PC-9 (cell line): ENCODE results near the gene SYNGR2. TPM values are rescaled to one million over a fixed set of nuclear protein-coding genes. Genes with fewer than 3 reads are reported as not detected.
A peak's percentile ranks its signal among the peaks of the same experiment; 100 is the strongest.

Experiments used
- BruUV-seq: library from RNA; stranded (reverse); fragments of 400-500 nt; replicated peaks from 2 replicates; lab custom pipeline; 2021; lab: Mats Ljungman, UMichigan
- CTCF ChIA-PET: fragments of 300-600 bp; sonication (Branson Sonifier 250); formaldehyde crosslinking; loops from one replicate; lab custom pipeline; 2022; ENCODE audit warnings: antibody characterized with exemption; lab: Charles Lee
- POLR2A ChIA-PET: fragments of 300-600 bp; sonication (Branson Sonifier 250); formaldehyde crosslinking; loops from one replicate; lab custom pipeline; 2022; ENCODE audit warnings: antibody characterized with exemption; ENCODE audit not compliant: unreplicated experiment; lab: Charles Lee
- DNase-seq, 2 experiments: peaks; one replicate each; pipeline versions ENCODE4 v3.0.0 to v3.0.0-alpha.2; 2015 to 2022; ENCODE audit warnings: mixed read lengths in 1 of 2
- H2AFZ ChIP-seq: fragments of 200-600 bp; sonication (generic); 2 replicates; pipeline ENCODE4 v1.8.1; 2017; ENCODE audit warnings: antibody characterized with exemption
- H3F3A ChIP-seq: fragments of 200-600 bp; sonication (generic); 2 replicates; pipeline ENCODE4 v1.8.1; 2017; ENCODE audit warnings: antibody characterized with exemption, mild to moderate bottlenecking, low read depth; ENCODE audit not compliant: insufficient read depth
- H3K27ac ChIP-seq: fragments of 200-600 bp; sonication (generic); 2 replicates; pipeline ENCODE4 v1.6.1; 2016; ENCODE audit warnings: mixed run types
- H3K27me3 ChIP-seq: fragments of 200-600 bp; sonication (generic); 2 replicates; pipeline ENCODE4 v1.6.1; 2016; ENCODE audit warnings: low read depth, mixed run types; ENCODE audit not compliant: insufficient read depth
- H3K36me3 ChIP-seq: fragments of 200-600 bp; sonication (generic); 2 replicates; pipeline ENCODE4 v1.6.1; 2016; ENCODE audit warnings: low read depth, mixed run types
- H3K4me1 ChIP-seq: fragments of 200-600 bp; sonication (generic); replicated peaks from 2 replicates; pipeline ENCODE4 v1.6.1; 2016; ENCODE audit warnings: mixed run types; ENCODE audit not compliant: insufficient read depth
- H3K4me2 ChIP-seq: fragments of 200-600 bp; sonication (generic); 2 replicates; pipeline ENCODE4 v1.6.1; 2017; ENCODE audit warnings: mixed run types
- H3K4me3 ChIP-seq: fragments of 200-600 bp; sonication (generic); 2 replicates; pipeline ENCODE4 v1.6.1; 2016; ENCODE audit warnings: mixed run types
- H3K79me2 ChIP-seq: fragments of 200-600 bp; sonication (generic); 2 replicates; pipeline ENCODE4 v1.6.1; 2017; ENCODE audit warnings: low read depth, mixed run types
- H3K9me2 ChIP-seq: fragments of 200-600 bp; sonication (generic); 2 replicates; pipeline ENCODE4 v1.8.1; 2017; ENCODE audit warnings: mild to moderate bottlenecking; ENCODE audit not compliant: insufficient read depth
- H3K9me3 ChIP-seq: fragments of 200-600 bp; sonication (generic); 2 replicates; pipeline ENCODE4 v1.8.1; 2016; ENCODE audit warnings: low read depth; ENCODE audit not compliant: insufficient read depth
- H4K20me1 ChIP-seq: fragments of 200-600 bp; sonication (generic); 2 replicates; pipeline ENCODE4 v1.8.1; 2017; ENCODE audit not compliant: insufficient read depth
- CTCF ChIP-seq: fragments of 200-600 bp; sonication (generic); conservative IDR thresholded peaks from 2 replicates; pipeline ENCODE4 v1.6.1; 2017; ENCODE audit warnings: mixed run types, antibody characterized with exemption, mild to moderate bottlenecking, moderate library complexity
- EZH2 ChIP-seq: fragments of 200-600 bp; sonication (generic); IDR thresholded peaks from 2 replicates; pipeline ENCODE4 v1.8.0; 2017; ENCODE audit warnings: antibody characterized with exemption, low read depth
- intact Hi-C: fragments of 100-400 bp; cut with micrococcal nuclease; formaldehyde crosslinking; loops from one replicate; pipeline ENCODE4 v1.10.0; 2022; ENCODE audit not compliant: unreplicated experiment
- total RNA-seq: library from RNA; stranded (reverse); gene quantifications from 2 replicates; pipeline ENCODE4 v1.2.3, GENCODE V29; 2021

Gene SYNGR2
- total RNA-seq, 1 experiment from 2014 or later: 91.9 TPM

GRCh38 chr17:78130437-78131101, 37.8 kb upstream of the SYNGR2 start, which contains the start of gene TMC8:
TSS of gene TMC8 (plus strand) at chr17:78130771. CDS start at chr17:78131589, 818 bp downstream.
- Histone ChIP-seq H3F3A (peaks cover 19% of the 10 kb centered on the region; the same call in 1 of the 2 replicates), H4K20me1 (no peaks in the 10 kb centered on the region), H3K4me3 (peak within 1 kb of the TSS; percentile 60; the same call in 1 of the 2 replicates), H3K79me2 (peaks cover 13% of the 10 kb centered on the region), H3K4me2 (peak within 1 kb of the TSS; percentile 96), H3K9me2 (no peaks in the 10 kb centered on the region), H3K36me3 (no peaks in the 10 kb centered on the region), H2AFZ (no peak within 1 kb of the TSS), H3K9me3 (no peaks in the 10 kb centered on the region), H3K27ac (no peak within 1 kb of the TSS), H3K27me3 (no peaks in the 10 kb centered on the region), H3K4me1 (peaks cover 19% of the 10 kb centered on the region)
- no TSS peak for BruUV-seq
- CTCF ChIA-PET: interaction anchor here (0.6 kb wide), 1 partner anchor 35 kb away, joined by 4 read pairs; no protein-coding TSS in a partner anchor
- DNase-seq: no peak
- POLR2A ChIA-PET: interaction anchor here (0.6 kb wide), 2 partner anchors 10 to 46 kb away, joined by 4 to 6 read pairs; no protein-coding TSS in a partner anchor
- intact Hi-C loops: no loop called here
- TF ChIP-seq EZH2 (no peak), CTCF (no peak)

GRCh38 chr17:78131172-78132083, 37.0 kb upstream of the SYNGR2 start:
- DNase-seq: no peak
- Histone ChIP-seq H3K9me3 (no peaks in the 10 kb centered on the region), H3K36me3 (no peaks in the 10 kb centered on the region), H3K4me3 (peak overlapping the region; percentile 60), H3K9me2 (no peaks in the 10 kb centered on the region), H2AFZ (peak overlapping the region; percentile 71; the same call in 1 of the 2 replicates), H3K4me2 (peak overlapping the region; percentile 70), H3K27ac (no peak overlapping the region), H3F3A (peaks cover 19% of the 10 kb centered on the region; the same call in 1 of the 2 replicates), H3K4me1 (peaks cover 19% of the 10 kb centered on the region), H4K20me1 (no peaks in the 10 kb centered on the region), H3K79me2 (peaks cover 13% of the 10 kb centered on the region), H3K27me3 (no peaks in the 10 kb centered on the region)
- no TSS peak for BruUV-seq
- intact Hi-C loops: no loop called here
- TF ChIP-seq CTCF (no peak), EZH2 (no peak)
- ChIA-PET CTCF (no interaction called here), POLR2A (interaction anchor here (0.6 kb wide), 1 partner anchor 45 kb away, joined by 4 read pairs; no protein-coding TSS in a partner anchor)

- POLR2A ChIA-PET: no interaction called here
- TF ChIP-seq EZH2: no peak
- TF ChIP-seq CTCF: no peak
- H3K79me2 ChIP-seq: peaks cover 6% of the 10 kb centered on the region
- no TSS peak for BruUV-seq
- peak; percentile 62 to 76 for DNase-seq
- no peaks in the 10 kb centered on the region for H3K9me2 ChIP-seq
- H3F3A ChIP-seq: peaks cover 19% of the 10 kb centered on the region; the same call in 1 of the 2 replicates
- H3K9me3 ChIP-seq: no peaks in the 10 kb centered on the region
- CTCF ChIA-PET: no interaction called here
- no peaks in the 10 kb centered on the region for H3K36me3 ChIP-seq
- H3K4me1 ChIP-seq: peaks cover 13% of the 10 kb centered on the region
- H4K20me1 ChIP-seq: no peaks in the 10 kb centered on the region
- intact Hi-C loops: no loop called here
- H3K4me2 ChIP-seq: peak overlapping the region; percentile 70
- peak overlapping the region; percentile 71; the same call in 1 of the 2 replicates for H2AFZ ChIP-seq
- H3K4me3 ChIP-seq: peak overlapping the region; percentile 60
- H3K27me3 ChIP-seq: no peaks in the 10 kb centered on the region
- H3K27ac ChIP-seq: no peak overlapping the region
Measured at GRCh38 chr17:78132084-78132676, 36.2 kb upstream of the SYNGR2 start.
